Eye (tissue), 1 donor: ENCODE results near the gene CADPS2.

ENCODE experiments used
- DNase-seq: peaks from one replicate; pipeline ENCODE4 v3.0.0-alpha.2; 2015

The CADPS2 gene

GRCh38 chr7:122584676-122585251 is 301.5 kb downstream of the CADPS2 start:
- DNase-seq, result no peak

- DNase-seq, result no peak
These were observed 307.9 kb downstream of the CADPS2 start for GRCh38 chr7:122578350-122578749.

- DNase-seq, result no peak
These were observed 308.7 kb downstream of the CADPS2 start for GRCh38 chr7:122577449-122578003.

GRCh38 chr7:122572706-122573105 is 313.6 kb downstream of the CADPS2 start:
- no peak for DNase-seq

- no peak for DNase-seq
These were observed 324.9 kb downstream of the CADPS2 start for GRCh38 chr7:122561326-122561725.

GRCh38 chr7:122556873-122557542 is 329.3 kb downstream of the CADPS2 start:
- DNase-seq, result peak; percentile 18

- no peak for DNase-seq
These were observed 330.0 kb downstream of the CADPS2 start for GRCh38 chr7:122556219-122556618.

GRCh38 chr7:122553761-122554160 is 332.5 kb downstream of the CADPS2 start:
- no peak for DNase-seq

GRCh38 chr7:122552769-122553168 is 333.5 kb downstream of the CADPS2 start:
- DNase-seq, result no peak

GRCh38 chr7:122550545-122550944 is 335.7 kb downstream of the CADPS2 start:
- no peak for DNase-seq

GRCh38 chr7:122549578-122549977 is 336.7 kb downstream of the CADPS2 start:
- DNase-seq, result no peak

GRCh38 chr7:122546496-122546895 is 339.8 kb downstream of the CADPS2 start:
- DNase-seq, result no peak

GRCh38 chr7:122544463-122544862 is 341.8 kb downstream of the CADPS2 start:
- DNase-seq, result no peak

GRCh38 chr7:122543891-122544290 is 342.4 kb downstream of the CADPS2 start:
- no peak for DNase-seq

- no peak for DNase-seq
These were observed 343.1 kb downstream of the CADPS2 start for GRCh38 chr7:122543166-122543565.

GRCh38 chr7:122535086-122535485 is 351.2 kb downstream of the CADPS2 start:
- no peak for DNase-seq

- peak; percentile 55 for DNase-seq
These were observed 353.6 kb downstream of the CADPS2 start for GRCh38 chr7:122532406-122533269.

- DNase-seq, result peak; percentile 64
These were observed 357.3 kb downstream of the CADPS2 start for GRCh38 chr7:122528879-122529481.

GRCh38 chr7:122525355-122525754 is 360.9 kb downstream of the CADPS2 start:
- no peak for DNase-seq

GRCh38 chr7:122521767-122522166 is 364.5 kb downstream of the CADPS2 start:
- DNase-seq, result no peak

- DNase-seq, result peak; percentile 55
These were observed 365.2 kb downstream of the CADPS2 start for GRCh38 chr7:122520971-122521555.

GRCh38 chr7:122518488-122518887 is 367.8 kb downstream of the CADPS2 start:
- no peak for DNase-seq

- no peak for DNase-seq
These were observed 368.7 kb downstream of the CADPS2 start for GRCh38 chr7:122517576-122517975.
